Measurements from ENCODE around the gene GALNTL6. TPM values are rescaled to one million over a fixed set of nuclear protein-coding genes. Genes with fewer than 3 reads are reported as not detected.

GALNTL6 gene
- total RNA-seq, 1 donor, result not detected

DNA sequence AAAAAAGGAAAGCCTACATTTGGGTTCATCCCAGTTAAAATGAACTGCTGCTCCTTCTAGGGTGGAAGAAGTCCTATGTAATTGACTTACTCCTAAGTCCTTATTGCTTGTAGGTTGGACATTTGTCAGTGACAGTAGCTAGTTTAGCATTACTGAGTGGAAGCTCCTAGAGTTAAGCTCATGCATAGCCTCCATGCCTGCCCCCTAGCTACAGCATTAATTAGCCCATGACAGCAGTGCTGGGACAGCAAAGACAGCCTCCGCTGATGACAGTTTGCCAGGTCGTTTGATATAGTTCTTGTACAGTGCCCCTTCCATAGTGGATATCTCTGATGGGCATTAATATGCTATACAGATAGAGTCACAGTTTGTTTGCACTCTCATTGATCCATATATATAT lies 18.7 kb upstream of the GALNTL6 start:
- TF ChIP-seq, protein P1, sequence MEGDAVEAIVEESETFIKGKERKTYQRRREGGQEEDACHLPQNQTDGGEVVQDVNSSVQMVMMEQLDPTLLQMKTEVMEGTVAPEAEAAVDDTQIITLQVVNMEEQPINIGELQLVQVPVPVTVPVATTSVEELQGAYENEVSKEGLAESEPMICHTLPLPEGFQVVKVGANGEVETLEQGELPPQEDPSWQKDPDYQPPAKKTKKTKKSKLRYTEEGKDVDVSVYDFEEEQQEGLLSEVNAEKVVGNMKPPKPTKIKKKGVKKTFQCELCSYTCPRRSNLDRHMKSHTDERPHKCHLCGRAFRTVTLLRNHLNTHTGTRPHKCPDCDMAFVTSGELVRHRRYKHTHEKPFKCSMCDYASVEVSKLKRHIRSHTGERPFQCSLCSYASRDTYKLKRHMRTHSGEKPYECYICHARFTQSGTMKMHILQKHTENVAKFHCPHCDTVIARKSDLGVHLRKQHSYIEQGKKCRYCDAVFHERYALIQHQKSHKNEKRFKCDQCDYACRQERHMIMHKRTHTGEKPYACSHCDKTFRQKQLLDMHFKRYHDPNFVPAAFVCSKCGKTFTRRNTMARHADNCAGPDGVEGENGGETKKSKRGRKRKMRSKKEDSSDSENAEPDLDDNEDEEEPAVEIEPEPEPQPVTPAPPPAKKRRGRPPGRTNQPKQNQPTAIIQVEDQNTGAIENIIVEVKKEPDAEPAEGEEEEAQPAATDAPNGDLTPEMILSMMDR (IDR thresholded peaks at IDR 0.05; ENCODE audit: insufficient read depth, low read length), result no peak
- no peak overlapping the region for H3K4me3 ChIP-seq (ENCODE audit: low read depth, low read length)
- DNase-seq (ENCODE audit: low read depth), result no peak

DNA sequence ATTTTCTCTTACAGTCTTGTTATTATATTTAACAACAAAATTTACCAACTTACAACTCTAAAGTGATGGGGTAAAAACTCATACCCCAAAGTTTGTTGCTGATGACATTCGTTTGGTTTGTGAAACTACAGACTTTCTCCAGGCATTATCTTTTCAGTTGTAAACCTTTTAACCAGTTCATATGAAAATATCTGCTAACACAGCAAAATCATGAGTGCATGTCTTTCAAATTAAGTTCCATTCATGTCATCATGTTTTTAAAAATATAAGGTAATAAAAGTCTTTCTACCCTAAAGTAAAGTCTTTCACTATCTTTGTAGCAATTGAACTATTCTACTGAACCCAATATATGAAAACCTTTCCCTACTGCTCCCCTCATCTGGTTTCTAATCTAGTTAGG lies 3.4 kb upstream of the GALNTL6 start:
- H3K4me3 ChIP-seq (ENCODE audit: low read depth, low read length), result no peak overlapping the region
- DNase-seq (ENCODE audit: low read depth), result no peak
- TF ChIP-seq, protein P1 (IDR thresholded peaks at IDR 0.05; ENCODE audit: insufficient read depth, low read length), result no peak

DNA sequence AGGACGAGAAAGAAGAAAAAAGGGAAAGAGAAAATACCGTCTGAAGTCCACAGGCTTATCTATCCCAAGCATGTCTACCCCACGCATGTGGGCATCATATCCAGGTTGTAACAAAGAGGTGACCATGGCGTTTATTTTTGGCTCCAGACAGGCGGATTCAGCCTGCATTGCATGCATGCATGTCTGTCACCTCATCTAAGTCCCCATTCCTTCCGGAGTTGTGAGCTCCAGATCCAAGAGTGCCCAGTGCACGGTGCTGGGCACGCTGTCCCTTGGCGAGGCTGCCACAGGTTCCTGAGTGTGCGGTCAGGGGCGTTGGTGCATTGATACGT lies 905 bp upstream of the GALNTL6 start:
- H3K4me3 ChIP-seq (ENCODE audit: low read depth, low read length), result no peak overlapping the region
- DNase-seq (ENCODE audit: low read depth), result no peak

GRCh38 chr4:171813526-171814250 lies 484 bp downstream of the GALNTL6 start:
- H3K4me3 ChIP-seq (ENCODE audit: low read depth, low read length), result no peak overlapping the region
- TF ChIP-seq, protein P1 (IDR thresholded peaks at IDR 0.05; ENCODE audit: insufficient read depth, low read length), result no peak
- DNase-seq (ENCODE audit: low read depth), result no peak

More for the DNA sequence above, 905 bp upstream of the GALNTL6 start:
- TF ChIP-seq, protein P1 (IDR thresholded peaks at IDR 0.05; ENCODE audit: insufficient read depth, low read length), result no peak

- TF ChIP-seq, protein P1 (IDR thresholded peaks at IDR 0.05; ENCODE audit: insufficient read depth, low read length), result no peak
- H3K4me3 ChIP-seq (ENCODE audit: low read depth, low read length), result no peak overlapping the region
- DNase-seq (ENCODE audit: low read depth), result no peak
These were observed 1.3 kb downstream of the GALNTL6 start for GRCh38 chr4:171814545-171814944.

DNA sequence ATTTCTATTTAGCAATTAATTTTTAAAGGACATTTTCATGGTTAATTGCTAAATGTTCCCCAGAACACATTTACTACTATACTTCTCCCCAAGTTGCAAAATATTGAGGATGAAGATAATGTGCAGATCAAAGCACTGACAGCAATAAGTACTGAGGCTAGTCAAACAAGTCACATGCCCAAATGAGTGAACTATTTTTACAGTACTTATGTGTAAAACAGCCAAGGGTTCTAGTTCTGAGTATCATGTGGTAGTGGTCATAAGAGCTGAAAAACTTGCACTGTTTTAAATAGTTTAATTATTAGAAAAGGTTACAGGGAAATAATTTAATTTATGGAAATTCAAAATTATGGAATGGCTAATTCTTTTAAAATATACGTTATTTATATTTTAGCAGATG lies 3.8 kb downstream of the GALNTL6 start:
- DNase-seq (ENCODE audit: low read depth), result no peak
- H3K4me3 ChIP-seq (ENCODE audit: low read depth, low read length), result no peak overlapping the region
- TF ChIP-seq, protein P1 (IDR thresholded peaks at IDR 0.05; ENCODE audit: insufficient read depth, low read length), result no peak

DNA sequence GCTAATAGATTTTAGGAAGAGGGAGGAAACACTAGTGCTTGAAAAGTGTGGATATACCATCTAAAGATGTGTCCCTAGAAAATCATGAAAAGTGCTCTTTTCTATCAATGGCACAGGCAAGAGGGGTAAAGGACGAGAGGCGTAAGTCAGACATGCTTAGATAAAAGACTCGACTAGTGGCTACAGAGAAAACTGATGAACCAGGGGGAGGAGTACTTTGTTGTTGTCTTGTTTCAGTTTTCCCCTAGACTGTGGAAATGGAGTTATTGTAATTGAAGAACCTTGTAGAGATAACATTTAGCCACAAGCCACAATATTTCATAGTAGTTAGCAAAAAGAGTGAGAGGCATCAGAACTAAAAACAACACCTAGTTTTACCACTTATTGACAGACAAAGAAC lies 21.4 kb downstream of the GALNTL6 start:
- no peak overlapping the region for H3K4me3 ChIP-seq (ENCODE audit: low read depth, low read length)
- TF ChIP-seq, protein P1 (IDR thresholded peaks at IDR 0.05; ENCODE audit: insufficient read depth, low read length), result no peak
- DNase-seq (ENCODE audit: low read depth), result no peak
